Parathyroid adenoma (tissue), 2 donors: Measurements from ENCODE around the gene MMP10.
"Not testable (repeated sequence)": the region's sequence is repeated elsewhere in the genome, so short reads cannot be mapped to it uniquely, and the experiment has no call there.

ENCODE experiments used
- H2AFZ ChIP-seq: fragments of 300-600 bp; sonication (generic); one replicate; pipeline ENCODE4 v1.7.0; 2017; ENCODE audit warnings: antibody characterized with exemption, mild to moderate bottlenecking
- H3K27ac ChIP-seq: fragments of 300-600 bp; sonication (generic); one replicate; pipeline ENCODE4 v1.7.0; 2017
- H3K27me3 ChIP-seq: fragments of 300-600 bp; sonication (generic); one replicate; pipeline ENCODE4 v1.7.0; 2017; ENCODE audit warnings: low read length; ENCODE audit not compliant: control insufficient read depth, insufficient read depth
- H3K36me3 ChIP-seq: fragments of 300-600 bp; sonication (generic); one replicate; pipeline ENCODE4 v1.7.0; 2017; ENCODE audit warnings: low read length; ENCODE audit not compliant: control insufficient read depth, insufficient read depth
- H3K4me1 ChIP-seq: fragments of 300-600 bp; sonication (generic); one replicate; pipeline ENCODE4 v1.7.0; 2017; ENCODE audit warnings: control low read depth
- H3K4me2 ChIP-seq: fragments of 300-600 bp; sonication (generic); one replicate; pipeline ENCODE4 v1.7.0; 2017; ENCODE audit warnings: low read length
- H3K4me3 ChIP-seq: fragments of 300-600 bp; sonication (generic); one replicate; pipeline ENCODE4 v1.7.0; 2017; ENCODE audit warnings: low read depth, low read length
- H3K79me2 ChIP-seq: fragments of 300-600 bp; sonication (generic); one replicate; pipeline ENCODE4 v1.7.0; 2017; ENCODE audit warnings: control low read depth
- H3K9ac ChIP-seq: fragments of 300-600 bp; sonication (generic); one replicate; pipeline ENCODE4 v1.7.0; 2017; ENCODE audit warnings: mild to moderate bottlenecking
- H3K9me3 ChIP-seq: fragments of 300-600 bp; sonication (generic); one replicate; pipeline ENCODE4 v1.7.0; 2017; ENCODE audit warnings: low read length; ENCODE audit not compliant: control insufficient read depth
- CTCF ChIP-seq: fragments of 300-600 bp; sonication (generic); IDR thresholded peaks from one replicate; pipeline ENCODE4 v1.7.0; 2017; ENCODE audit warnings: antibody characterized with exemption, mild to moderate bottlenecking
- donor health status: primary hyperparathyroidism.

MMP10 gene

GRCh38 chr11:102757823-102758549 is 22.4 kb downstream of the MMP10 start:
- Histone ChIP-seq H3K27ac (no peak overlapping the region), H3K36me3 (no peaks in the 10 kb centered on the region), H3K79me2 (no peaks in the 10 kb centered on the region), H3K27me3 (no peaks in the 10 kb centered on the region), H3K4me1 (no peaks in the 10 kb centered on the region), H3K9me3 (no peaks in the 10 kb centered on the region), H3K4me2 (no peak overlapping the region), H2AFZ (no peak overlapping the region), H3K9ac (no peak overlapping the region), H3K4me3 (no peak overlapping the region)
- TF ChIP-seq CTCF = no peak

GRCh38 chr11:102753267-102753666 is 27.2 kb downstream of the MMP10 start:
- Histone ChIP-seq H3K9me3 (no peaks in the 10 kb centered on the region), H2AFZ (no peak overlapping the region), H3K27ac (no peak overlapping the region), H3K4me2 (no peak overlapping the region), H3K36me3 (no peaks in the 10 kb centered on the region), H3K27me3 (no peaks in the 10 kb centered on the region), H3K4me1 (no peaks in the 10 kb centered on the region), H3K9ac (no peak overlapping the region), H3K4me3 (no peak overlapping the region), H3K79me2 (no peaks in the 10 kb centered on the region)
- no peak for TF ChIP-seq CTCF

- Histone ChIP-seq H3K79me2 (no peaks in the 10 kb centered on the region), H2AFZ (no peak overlapping the region), H3K9me3 (no peaks in the 10 kb centered on the region), H3K4me2 (no peak overlapping the region), H3K27ac (no peak overlapping the region), H3K36me3 (no peaks in the 10 kb centered on the region), H3K27me3 (no peaks in the 10 kb centered on the region), H3K4me3 (no peak overlapping the region), H3K4me1 (no peaks in the 10 kb centered on the region), H3K9ac (no peak overlapping the region)
- TF ChIP-seq CTCF = no peak
These were observed 28.8 kb downstream of the MMP10 start for GRCh38 chr11:102751673-102752072.

- no peaks in the 10 kb centered on the region for H3K36me3 ChIP-seq
- H3K27ac ChIP-seq = no peak overlapping the region
These were observed 31.2 kb downstream of the MMP10 start for GRCh38 chr11:102749101-102749722.

GRCh38 chr11:102746746-102747578 is 33.5 kb downstream of the MMP10 start:
- H3K4me3 ChIP-seq, H3K4me1 ChIP-seq, H3K4me2 ChIP-seq, H3K36me3 ChIP-seq, H3K27ac ChIP-seq, H3K27me3 ChIP-seq, H3K9me3 ChIP-seq, H2AFZ ChIP-seq, H3K79me2 ChIP-seq, H3K9ac ChIP-seq: not testable (repeated sequence)

More at GRCh38 chr11:102749101-102749722, 31.2 kb downstream of the MMP10 start:
- Histone ChIP-seq H3K79me2 (no peaks in the 10 kb centered on the region), H3K9me3 (no peaks in the 10 kb centered on the region), H2AFZ (no peak overlapping the region), H3K27me3 (no peaks in the 10 kb centered on the region), H3K4me1 (no peaks in the 10 kb centered on the region), H3K9ac (no peak overlapping the region), H3K4me3 (no peak overlapping the region), H3K4me2 (no peak overlapping the region)
- TF ChIP-seq CTCF = no peak
